HG02981 (cell line): ENCODE measurements around the gene DCUN1D3.
"Not testable (repeated sequence)": the region's sequence is repeated elsewhere in the genome, so short reads cannot be mapped to it uniquely, and the experiment has no call there.

Experiments
- ATAC-seq: cut with Tn5 transposase; IDR thresholded peaks from one replicate; pipeline ENCODE4 v1.9.1; 2021; ENCODE audit warnings: mild to moderate bottlenecking, moderate library complexity; ENCODE audit not compliant: unreplicated experiment

DCUN1D3 gene, protein sequence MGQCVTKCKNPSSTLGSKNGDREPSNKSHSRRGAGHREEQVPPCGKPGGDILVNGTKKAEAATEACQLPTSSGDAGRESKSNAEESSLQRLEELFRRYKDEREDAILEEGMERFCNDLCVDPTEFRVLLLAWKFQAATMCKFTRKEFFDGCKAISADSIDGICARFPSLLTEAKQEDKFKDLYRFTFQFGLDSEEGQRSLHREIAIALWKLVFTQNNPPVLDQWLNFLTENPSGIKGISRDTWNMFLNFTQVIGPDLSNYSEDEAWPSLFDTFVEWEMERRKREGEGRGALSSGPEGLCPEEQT

DNA sequence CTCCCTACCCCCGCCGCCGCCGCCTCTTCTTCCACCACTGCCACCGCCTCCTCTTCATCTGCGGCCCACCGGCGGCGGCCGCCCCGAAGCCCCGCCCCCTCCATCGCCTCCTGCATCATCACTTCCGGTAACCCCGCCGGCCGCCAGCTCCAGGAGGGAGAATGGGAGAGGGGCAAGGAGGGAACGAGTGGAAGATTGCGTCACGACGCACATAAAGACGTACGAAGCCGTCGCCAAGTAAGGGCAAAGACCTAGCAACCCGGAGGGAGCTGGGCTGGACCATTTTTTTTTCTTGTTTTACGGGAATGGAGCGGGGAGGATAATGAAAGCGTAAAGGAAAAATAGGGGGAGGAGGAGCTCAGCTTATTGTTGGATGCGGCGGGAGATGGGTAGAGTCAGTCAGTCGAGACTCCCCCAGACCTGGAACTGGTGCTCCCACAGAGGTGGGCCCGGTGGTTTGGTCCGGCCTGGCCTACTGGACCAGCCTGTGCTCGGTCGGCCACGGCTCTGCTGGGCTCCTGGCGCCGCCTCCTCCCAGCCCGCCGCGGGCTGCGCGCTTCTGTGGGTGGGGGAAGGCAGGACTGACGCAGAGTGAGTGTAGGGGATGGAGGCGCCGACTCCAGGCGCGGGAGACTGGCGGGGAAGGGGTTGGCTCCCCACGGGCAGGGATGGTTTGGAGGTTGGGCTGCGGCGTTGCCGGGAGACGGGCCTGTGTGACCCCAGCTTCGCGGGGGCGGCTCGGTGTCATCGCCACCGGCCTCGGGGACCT is at the start of gene DCUN1D3, which contains the start of gene LYRM1:
Gene DCUN1D3 (minus strand): TSS at position 60 of the 769 bp plus-strand sequence. CDS start 37,820 bp downstream, outside the sequence.
Gene LYRM1 (plus strand): TSS at position 473 of the 769 bp plus-strand sequence. CDS start 14,785 bp downstream, outside the sequence.
- ATAC-seq, result peak; percentile 60

DNA sequence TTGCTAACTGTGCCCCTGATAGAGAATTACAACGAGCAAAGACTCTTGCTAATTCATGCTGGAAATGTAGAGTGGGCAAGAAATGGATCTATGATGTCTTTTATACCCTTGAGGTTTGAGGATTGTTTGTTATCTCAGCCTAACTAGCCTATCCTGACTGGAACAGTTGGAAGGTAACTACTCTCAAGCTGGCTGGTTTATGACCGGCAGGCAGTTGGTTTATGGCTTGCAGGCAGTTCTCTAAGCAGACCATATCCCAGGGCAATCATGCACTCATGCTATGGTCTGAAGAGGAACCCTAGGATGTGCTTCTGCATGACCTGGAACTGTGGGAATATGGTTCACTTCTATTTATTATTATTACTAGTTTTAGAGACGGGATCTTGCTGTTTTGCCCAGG is 49.5 kb upstream of the DCUN1D3 start:
- no peak for ATAC-seq

GRCh38 chr16:20948444-20948843 is 48.3 kb upstream of the DCUN1D3 start:
- ATAC-seq, result no peak

GRCh38 chr16:20946015-20946629 is 46.0 kb upstream of the DCUN1D3 start:
- ATAC-seq, result no peak

DNA sequence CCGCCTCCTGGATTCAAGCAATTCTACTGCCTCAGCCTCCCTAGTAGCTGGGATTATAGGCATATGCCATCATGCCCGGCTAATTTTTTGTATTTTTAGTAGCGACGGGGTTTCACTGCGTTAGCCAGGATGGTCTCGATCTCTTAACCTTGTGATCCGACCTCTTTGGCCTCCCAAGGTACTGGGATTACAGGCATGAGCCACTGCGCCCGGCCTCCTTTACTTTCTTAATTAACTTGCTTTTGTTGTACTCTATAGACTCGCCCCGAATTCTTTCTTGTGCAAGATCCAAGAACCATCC is 45.4 kb upstream of the DCUN1D3 start:
- ATAC-seq, result not testable (repeated sequence)

DNA sequence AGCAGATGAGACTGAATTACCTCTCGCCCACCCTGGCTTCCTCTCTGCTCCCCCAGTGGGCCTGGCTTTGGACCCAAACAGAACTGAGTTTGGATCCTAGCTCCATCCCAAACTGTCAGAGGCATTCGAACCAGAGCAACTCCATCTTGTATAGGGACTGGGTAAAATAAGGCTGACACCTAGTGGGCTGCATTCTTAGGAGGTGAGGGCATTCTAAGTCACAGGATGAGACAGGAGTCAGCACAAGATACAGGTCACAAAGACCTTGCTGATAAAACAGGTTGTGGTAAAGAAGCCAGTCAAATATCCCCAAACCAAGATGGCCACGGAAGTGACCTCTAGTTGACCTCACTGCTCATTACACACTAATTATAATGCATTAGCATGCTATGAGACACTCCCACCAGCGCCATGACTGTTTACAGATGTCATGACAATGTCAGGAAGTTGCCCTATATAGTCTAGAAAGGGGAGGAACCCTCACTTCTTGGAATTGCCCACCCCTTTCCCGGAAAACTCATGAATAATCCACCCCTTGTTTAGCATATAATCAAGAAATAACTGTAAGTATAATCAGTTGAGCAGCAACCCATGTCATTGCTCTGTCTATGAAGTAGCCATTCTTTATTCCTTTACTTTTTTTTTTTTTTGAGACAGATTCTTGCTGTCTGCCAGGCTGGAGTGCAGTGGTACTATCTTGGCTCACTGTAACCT is 44.9 kb upstream of the DCUN1D3 start:
- no peak for ATAC-seq

DNA sequence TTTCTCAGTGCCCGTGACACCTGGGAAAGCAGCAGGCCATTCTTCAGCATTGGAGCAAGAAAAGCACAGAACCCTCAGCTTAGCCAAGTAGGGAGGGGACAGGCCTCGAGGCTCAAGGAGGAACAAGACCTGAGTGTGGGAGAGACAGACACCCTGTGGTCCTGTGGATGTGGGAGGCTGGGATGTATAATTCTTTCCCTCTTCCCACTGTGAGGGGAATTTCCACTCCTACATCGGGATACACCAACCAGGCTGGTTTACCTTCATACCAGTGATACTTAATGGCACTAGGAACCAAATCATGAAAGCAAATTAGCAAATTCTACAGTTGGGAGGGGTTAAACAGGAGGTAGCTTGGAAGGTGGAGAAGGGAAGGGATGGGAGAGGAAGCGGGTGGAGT is 42.1 kb upstream of the DCUN1D3 start:
- no peak for ATAC-seq

DNA sequence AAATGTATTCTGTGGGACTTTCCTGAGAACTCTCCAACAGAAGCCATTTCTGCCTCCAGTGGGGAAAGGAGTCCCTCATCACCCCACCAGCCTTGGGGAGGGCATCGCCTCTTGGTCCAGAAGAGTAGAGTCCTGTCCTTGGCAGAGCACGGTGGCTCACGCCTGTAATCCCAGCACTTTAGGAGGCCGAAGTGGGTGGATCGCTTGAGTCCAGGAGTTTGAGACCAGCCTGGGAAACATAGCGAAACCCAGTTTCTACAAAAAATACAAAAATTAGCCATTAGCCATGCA is 41.4 kb upstream of the DCUN1D3 start:
- ATAC-seq, result no peak

GRCh38 chr16:20940871-20941635 is 40.9 kb upstream of the DCUN1D3 start:
- no peak for ATAC-seq

DNA sequence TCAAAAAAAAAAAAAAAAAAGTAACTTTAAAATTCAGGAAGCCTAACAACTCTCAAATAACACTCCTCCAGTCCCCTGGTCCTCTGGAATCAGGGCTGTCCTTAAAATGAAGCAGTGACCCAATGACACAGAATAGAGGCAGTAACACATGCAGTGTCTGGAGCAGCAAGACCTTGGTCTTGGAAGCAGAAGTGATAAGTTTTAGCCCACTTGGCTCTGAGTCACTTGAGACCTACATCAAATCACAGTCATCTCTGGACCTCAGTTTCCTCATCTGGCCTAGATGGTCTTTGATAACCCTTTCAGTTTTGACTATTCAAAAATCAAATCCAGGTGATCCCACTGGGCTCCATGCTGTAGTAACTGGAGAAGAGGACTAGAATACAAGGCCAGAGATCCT is 39.5 kb upstream of the DCUN1D3 start:
- ATAC-seq, result no peak

- no peak for ATAC-seq
Measured at GRCh38 chr16:20938426-20938825, 38.3 kb upstream of the DCUN1D3 start.

- no peak for ATAC-seq
Measured at GRCh38 chr16:20937736-20938135, 37.6 kb upstream of the DCUN1D3 start.

DNA sequence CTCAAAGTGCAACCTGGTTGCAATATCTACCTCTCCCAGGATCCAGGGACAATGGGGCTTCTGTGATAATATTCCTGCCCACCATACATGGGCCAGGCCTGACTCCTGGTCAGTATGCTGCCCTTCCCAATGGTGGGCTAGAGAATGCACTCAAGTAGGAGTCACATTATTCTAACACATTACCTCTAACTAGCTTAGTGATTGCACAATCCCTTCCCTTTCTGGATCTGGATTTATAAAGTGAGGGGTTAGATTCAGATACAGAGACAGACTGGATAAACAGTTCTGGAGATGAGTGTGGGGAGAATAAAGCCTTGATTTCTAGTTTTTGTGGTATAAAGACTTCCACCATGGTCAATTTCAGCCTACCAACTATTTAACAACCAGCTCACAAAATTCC is 33.4 kb upstream of the DCUN1D3 start:
- no peak for ATAC-seq

- no peak for ATAC-seq
Measured at GRCh38 chr16:20931066-20931600, 31.0 kb upstream of the DCUN1D3 start.

DNA sequence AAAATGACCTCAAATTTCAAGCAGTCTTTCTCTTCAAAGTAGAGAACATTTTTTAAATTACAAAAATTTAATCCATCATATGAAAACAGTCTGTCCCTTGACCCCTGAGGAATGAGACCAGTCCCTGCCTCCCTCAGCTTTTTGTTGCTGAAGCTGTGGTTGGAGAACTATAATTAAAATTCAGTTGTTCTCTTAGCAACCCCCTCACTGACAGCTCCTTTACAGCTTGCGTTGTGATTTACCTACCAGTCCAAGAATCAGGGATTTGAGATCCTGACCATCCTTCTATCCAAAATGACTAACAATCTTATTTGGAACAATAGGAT is 30.2 kb upstream of the DCUN1D3 start:
- no peak for ATAC-seq

- ATAC-seq, result not testable (repeated sequence)
Measured at GRCh38 chr16:20929676-20930364, 29.7 kb upstream of the DCUN1D3 start.

- ATAC-seq, result no peak
Measured at GRCh38 chr16:20928774-20929411, 28.7 kb upstream of the DCUN1D3 start.

- ATAC-seq, result no peak
Measured at GRCh38 chr16:20925751-20926150, 25.6 kb upstream of the DCUN1D3 start.

- ATAC-seq, result no peak
Measured at GRCh38 chr16:20923876-20924275, 23.7 kb upstream of the DCUN1D3 start.

GRCh38 chr16:20920799-20921198 is 20.6 kb upstream of the DCUN1D3 start:
- ATAC-seq, result no peak
